SHP77 (cell line): Measurements from ENCODE around the gene ADAMTS2.
"Not testable (repeated sequence)": the region's sequence is repeated elsewhere in the genome, so short reads cannot be mapped to it uniquely, and the experiment has no call there.

ENCODE experiments used
- DNase-seq, 2 experiments: peaks; one replicate each; lab custom pipeline; 2025; lab: John Stamatoyannopoulos, UW

Gene ADAMTS2

GRCh38 chr5:179111267-179112207 lies 233.7 kb downstream of the ADAMTS2 start:
- DNase-seq, result no peak

- no peak for DNase-seq
These were observed 234.7 kb downstream of the ADAMTS2 start for GRCh38 chr5:179110528-179110927.

DNA sequence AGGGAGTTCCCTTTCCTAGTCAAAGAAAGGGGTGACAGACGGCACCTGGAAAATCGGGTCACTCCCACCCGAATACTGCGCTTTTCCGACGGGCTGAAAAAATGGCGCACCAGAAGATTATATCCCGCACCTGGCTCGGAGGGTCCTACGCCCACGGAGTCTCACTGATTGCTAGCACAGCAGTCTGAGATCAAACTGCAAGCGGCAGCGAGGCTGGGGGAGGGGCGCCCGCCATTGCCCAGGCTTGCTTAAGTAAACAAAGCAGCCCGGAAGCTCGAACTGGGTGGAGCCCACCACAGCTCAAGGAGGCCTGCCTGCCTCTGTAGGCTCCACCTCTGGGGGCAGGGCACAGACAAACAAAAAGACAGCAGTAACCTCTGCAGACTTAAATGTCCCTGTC lies 244.0 kb downstream of the ADAMTS2 start:
- DNase-seq, result not testable (repeated sequence)

DNA sequence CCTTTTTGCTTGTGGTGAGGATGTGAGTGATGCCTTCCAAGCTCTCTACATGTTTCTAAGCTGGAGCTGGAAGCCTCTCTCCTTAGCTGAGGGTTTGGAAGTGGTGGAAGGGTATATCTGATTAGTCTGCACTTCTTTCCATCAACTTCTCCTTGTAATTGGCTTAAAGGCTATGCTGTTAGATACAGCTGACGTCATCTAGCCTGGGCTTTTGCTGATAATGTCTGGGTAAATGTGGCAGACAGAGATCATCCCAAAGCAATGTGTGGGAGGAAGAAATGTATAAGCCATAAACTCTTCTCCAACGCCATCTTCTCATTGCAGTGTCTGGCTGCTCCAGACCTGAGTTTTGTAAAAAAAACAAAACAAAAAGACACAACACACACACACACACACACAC lies 255.8 kb downstream of the ADAMTS2 start:
- no peak for DNase-seq

DNA sequence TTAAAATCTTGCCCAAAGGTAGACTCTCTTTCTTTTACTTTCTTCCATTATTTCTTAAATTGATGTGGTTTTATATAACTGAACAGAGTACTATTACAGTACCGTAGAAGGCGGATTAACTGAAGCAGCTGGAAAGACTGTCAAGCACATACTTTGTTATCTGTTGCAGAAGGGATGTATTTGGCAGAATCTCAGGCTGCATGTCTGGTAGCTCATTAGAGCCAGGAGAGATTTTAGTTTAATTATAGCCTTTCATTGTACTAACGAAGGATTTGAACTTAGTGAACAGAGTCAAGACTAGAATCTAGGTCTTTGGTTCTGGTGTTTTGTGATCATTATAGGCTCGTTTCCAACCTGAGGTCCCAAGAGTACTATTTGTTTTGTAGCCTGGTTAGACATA lies 264.5 kb downstream of the ADAMTS2 start:
- DNase-seq, result no peak

- no peak for DNase-seq
These were observed 265.9 kb downstream of the ADAMTS2 start for GRCh38 chr5:179079165-179079987.

DNA sequence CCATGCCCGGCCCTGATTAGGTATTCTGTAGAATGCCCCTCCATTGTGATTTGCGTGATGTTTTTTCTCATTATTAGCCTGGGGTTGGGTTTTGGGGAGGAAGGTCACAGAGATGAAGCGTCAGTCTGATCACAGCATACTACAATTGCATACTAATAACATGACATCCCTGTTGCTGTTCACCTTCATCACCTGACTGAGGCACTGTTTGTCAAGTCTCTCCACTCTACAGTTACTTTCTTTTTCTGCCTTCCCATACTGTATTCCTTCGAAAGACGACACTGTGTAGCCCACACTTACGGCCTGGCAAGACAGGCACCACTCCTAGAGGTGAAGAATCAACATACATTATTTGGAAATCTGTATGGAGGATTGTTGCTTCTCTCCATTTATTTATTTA lies 279.6 kb downstream of the ADAMTS2 start:
- DNase-seq, result no peak

DNA sequence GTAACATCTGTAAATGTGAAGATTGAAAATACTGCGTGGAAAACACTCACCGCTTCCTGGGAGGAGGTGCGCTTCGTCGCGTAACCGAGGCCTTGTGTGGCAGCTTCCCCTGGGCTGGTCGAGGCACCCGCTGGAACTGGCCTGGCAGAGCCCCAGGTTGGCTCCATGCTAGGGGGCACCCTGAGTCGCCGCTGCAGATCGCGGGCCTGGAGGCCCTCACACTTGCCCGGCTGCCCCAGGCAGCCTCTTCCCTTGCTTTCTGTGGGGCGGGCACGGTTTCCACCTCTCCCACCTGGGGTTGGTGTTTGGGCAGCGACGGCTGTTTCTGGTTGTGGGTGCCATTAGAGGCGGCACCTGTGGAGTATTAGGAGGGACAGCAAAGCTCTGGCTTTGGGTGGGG lies 284.2 kb downstream of the ADAMTS2 start:
- DNase-seq, result no peak
